ENCODE data around the gene ELOA.

ELOA gene

DNA sequence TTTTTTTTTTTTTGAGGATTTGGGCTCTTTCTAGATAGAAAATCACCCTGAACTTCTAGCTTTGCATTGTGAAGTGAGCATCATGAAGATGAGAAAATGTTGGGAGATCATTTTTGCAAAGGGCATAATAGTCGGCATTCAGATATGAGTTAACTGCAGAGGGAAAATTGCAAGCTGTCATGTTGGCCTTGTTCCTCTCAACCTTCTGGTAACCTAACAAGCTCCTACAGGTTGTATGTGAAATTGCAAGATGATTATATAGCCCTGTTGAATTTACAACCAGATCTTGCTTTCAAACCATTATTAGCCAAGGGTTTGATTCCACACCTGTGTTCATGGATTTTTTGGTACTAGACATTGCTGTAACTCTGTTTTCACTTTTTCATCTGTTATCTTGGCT, 2.2 kb downstream of the ELOA start:
- POLR2A ChIA-PET: interaction anchor here (0.7 to 3.5 kb wide), 4 partner anchors 9 to 54 kb away, joined by 3 to 17 read pairs (median 4); partner anchors contain the start of genes PITHD1 and RPL11
- H3K4me1 ChIP-seq (ENCODE audit: control insufficient read depth, insufficient read depth, low read length): peaks cover 5% of the 10 kb centered on the region

GRCh38 chr1:23748016-23748415, 4.7 kb downstream of the ELOA start:
- peak; percentile 49; the same call in 1 of the 2 replicates for TF ChIP-seq ZBTB17 (tag by site-specific recombination; IDR thresholded peaks at IDR 0.05)
- TF ChIP-seq ZNF530 (tag by site-specific recombination; IDR thresholded peaks at IDR 0.05; ENCODE audit: low read depth): no peak
- H3K9me3 ChIP-seq (ENCODE audit: control insufficient read depth, insufficient read depth, low read depth, low read length): no peaks in the 10 kb centered on the region
- no peak overlapping the region for H3K4me3 ChIP-seq (ENCODE audit: low read depth, low read length)
- H3K4me1 ChIP-seq (ENCODE audit: control insufficient read depth, insufficient read depth, low read length): peaks cover 5% of the 10 kb centered on the region
- H3K36me3 ChIP-seq (ENCODE audit: control insufficient read depth in 2 of 2, insufficient read depth in 1 of 2, low read length in 2 of 2): peaks cover 21 to 72% of the 10 kb centered on the region in 2 experiments
- no peak overlapping the region for H3K27ac ChIP-seq (ENCODE audit: extremely low read depth, low read depth, low read length)
- CTCF ChIA-PET: interaction anchor here (1.1 kb wide), 1 partner anchor 29 kb away, joined by 3 read pairs; no protein-coding TSS in a partner anchor
- POLR2A ChIA-PET: interaction anchor here (1.0 kb wide), 1 partner anchor 28 kb away, joined by 3 read pairs; no protein-coding TSS in a partner anchor

More for the DNA sequence above, 2.2 kb downstream of the ELOA start:
- Histone ChIP-seq H3K4me3 (ENCODE audit: low read depth, low read length) (no peak overlapping the region; the same call in 1 of the 2 replicates), H3K27ac (ENCODE audit: extremely low read depth, low read depth, low read length) (no peak overlapping the region), H3K9me3 (ENCODE audit: control insufficient read depth, insufficient read depth, low read depth, low read length) (no peaks in the 10 kb centered on the region), H3K36me3 (ENCODE audit: control insufficient read depth in 2 of 2, insufficient read depth in 1 of 2, low read length in 2 of 2) (peaks cover 4 to 47% of the 10 kb centered on the region in 2 experiments; a peak in 2 of 3 replicates)
- TF ChIP-seq SALL2 (tag by site-specific recombination; IDR thresholded peaks at IDR 0.05; ENCODE audit: borderline replicate concordance) (no peak), ZNF132 (tag by site-specific recombination; IDR thresholded peaks at IDR 0.05; ENCODE audit: borderline replicate concordance) (no peak), ZNF433 (tag by site-specific recombination; IDR thresholded peaks at IDR 0.05; ENCODE audit: low read depth) (no peak), ZNF239 (tag by site-specific recombination; IDR thresholded peaks at IDR 0.05) (no peak), SCRT2 (tag by site-specific recombination; IDR thresholded peaks at IDR 0.05) (peak; percentile 92), ZNF394 (tag by site-specific recombination; IDR thresholded peaks at IDR 0.05; ENCODE audit: borderline replicate concordance) (no peak), ZNF626 (tag by site-specific recombination; IDR thresholded peaks at IDR 0.05) (no peak), ZNF837 (tag by site-specific recombination; IDR thresholded peaks at IDR 0.05) (no peak), SP2 (tag by site-specific recombination; IDR thresholded peaks at IDR 0.05) (no peak), ZNF174 (tag by site-specific recombination; IDR thresholded peaks at IDR 0.05) (no peak), ZNF558 (tag by site-specific recombination; IDR thresholded peaks at IDR 0.05) (no peak), ZNF561 (tag by site-specific recombination; IDR thresholded peaks at IDR 0.05; ENCODE audit: borderline replicate concordance) (no peak), ZNF629 (tag by site-specific recombination; IDR thresholded peaks at IDR 0.05) (no peak), SCRT1 (tag by site-specific recombination; IDR thresholded peaks at IDR 0.05; ENCODE audit: borderline replicate concordance) (peak; percentile 50; the same call in 1 of the 2 replicates), PRDM6 (tag by site-specific recombination; IDR thresholded peaks at IDR 0.05) (no peak), OSR2 (tag by site-specific recombination; IDR thresholded peaks at IDR 0.05) (no peak)
- TF ChIP-seq, protein P1, sequence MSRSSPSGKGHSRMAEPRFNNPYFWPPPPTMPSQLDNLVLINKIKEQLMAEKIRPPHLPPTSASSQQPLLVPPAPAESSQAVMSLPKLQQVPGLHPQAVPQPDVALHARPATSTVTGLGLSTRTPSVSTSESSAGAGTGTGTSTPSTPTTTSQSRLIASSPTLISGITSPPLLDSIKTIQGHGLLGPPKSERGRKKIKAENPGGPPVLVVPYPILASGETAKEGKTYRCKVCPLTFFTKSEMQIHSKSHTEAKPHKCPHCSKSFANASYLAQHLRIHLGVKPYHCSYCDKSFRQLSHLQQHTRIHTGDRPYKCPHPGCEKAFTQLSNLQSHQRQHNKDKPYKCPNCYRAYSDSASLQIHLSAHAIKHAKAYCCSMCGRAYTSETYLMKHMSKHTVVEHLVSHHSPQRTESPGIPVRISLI (tag by site-specific recombination; IDR thresholded peaks at IDR 0.05): no peak
- CTCF ChIA-PET: interaction anchor here (0.7 to 2.2 kb wide), 9 partner anchors 8 to 110 kb away, joined by 3 to 10 read pairs (median 4); partner anchors contain the start of gene RPL11
